ENCODE results near the gene ERO1B.
"Not testable (repeated sequence)": the region's sequence is repeated elsewhere in the genome, so short reads cannot be mapped to it uniquely, and the experiment has no call there.

Gene ERO1B, protein sequence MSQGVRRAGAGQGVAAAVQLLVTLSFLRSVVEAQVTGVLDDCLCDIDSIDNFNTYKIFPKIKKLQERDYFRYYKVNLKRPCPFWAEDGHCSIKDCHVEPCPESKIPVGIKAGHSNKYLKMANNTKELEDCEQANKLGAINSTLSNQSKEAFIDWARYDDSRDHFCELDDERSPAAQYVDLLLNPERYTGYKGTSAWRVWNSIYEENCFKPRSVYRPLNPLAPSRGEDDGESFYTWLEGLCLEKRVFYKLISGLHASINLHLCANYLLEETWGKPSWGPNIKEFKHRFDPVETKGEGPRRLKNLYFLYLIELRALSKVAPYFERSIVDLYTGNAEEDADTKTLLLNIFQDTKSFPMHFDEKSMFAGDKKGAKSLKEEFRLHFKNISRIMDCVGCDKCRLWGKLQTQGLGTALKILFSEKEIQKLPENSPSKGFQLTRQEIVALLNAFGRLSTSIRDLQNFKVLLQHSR

DNA sequence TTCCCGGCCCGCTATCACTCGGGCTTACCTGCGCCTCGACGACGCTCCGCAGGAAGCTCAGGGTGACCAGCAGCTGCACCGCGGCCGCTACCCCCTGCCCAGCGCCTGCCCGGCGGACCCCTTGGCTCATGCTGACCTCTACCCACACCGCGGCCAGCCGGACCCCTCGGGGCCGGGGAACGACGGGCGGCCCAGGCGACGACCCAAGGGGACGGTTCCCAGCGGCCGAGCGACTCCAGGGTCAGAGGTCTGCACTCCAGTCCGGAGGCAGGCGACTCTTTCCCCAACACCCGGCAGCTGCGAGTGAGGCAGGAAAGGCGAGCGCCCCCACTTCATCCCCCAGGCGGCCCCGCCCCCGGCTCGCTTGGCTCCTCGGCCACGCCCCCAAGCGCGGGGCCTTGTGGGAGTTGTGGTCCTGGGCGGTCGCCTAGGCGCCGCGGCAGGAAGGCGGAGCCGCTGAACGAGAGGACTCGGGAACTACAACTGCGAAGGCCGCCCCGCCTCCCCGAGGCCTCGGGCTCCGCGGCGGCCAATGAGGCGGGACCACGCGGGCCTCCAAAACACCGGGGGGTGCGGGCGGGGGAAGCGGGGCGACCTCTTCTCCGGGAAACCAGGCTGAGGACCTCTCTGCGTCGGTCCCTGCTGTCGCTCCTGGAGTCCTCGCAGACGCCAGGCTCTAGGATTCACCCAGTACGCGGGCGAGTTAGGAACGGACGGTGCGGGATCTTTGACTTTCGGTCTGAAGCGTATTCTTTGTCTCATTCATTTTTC, at the start of gene ERO1B:
Gene ERO1B (minus strand): TSS at position 305 of the 771 bp plus-strand sequence. CDS start 175 bp downstream, at position 130.
- Mint-ChIP-seq H3K4me1 (ENCODE audit: low read depth) (peaks cover 26% of the 10 kb centered on the region), H3K4me3 (peak within 1 kb of the TSS; percentile 85), H3K9me3 (no peaks in the 10 kb centered on the region)

DNA sequence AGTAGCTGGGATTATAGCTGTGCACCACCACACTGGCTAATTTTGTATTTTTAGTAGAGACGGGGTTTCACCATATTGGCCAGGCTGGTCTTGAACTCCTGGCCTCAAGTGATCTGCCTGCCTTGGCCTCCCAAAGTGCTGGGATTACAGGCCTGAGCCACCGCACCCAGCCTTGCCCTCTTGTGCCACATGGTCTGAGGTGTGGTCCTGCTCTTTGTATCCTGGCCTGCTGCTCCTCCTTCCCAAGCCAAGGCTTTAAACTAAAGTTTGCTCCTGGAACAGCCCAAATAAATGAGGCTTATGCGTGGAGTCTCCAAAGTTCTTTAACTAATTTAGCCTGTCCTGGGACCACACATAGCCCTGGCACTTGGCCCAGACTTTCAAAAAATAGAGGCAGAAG, 49.7 kb upstream of the ERO1B start:
- not testable (repeated sequence) for H3K36me3 Mint-ChIP-seq (ENCODE audit: low read depth); H3K4me3 Mint-ChIP-seq; H3K9me3 Mint-ChIP-seq

More for the DNA sequence above, at the start of gene ERO1B:
- peak; percentile 98 for DNase-seq (ENCODE audit: low spot score)
- Mint-ChIP-seq H3K27ac (peak within 1 kb of the TSS; percentile 69), H3K27me3 (ENCODE audit: low read depth) (peaks cover 12% of the 10 kb centered on the region), H3K36me3 (ENCODE audit: low read depth) (no peaks in the 10 kb centered on the region)

DNA sequence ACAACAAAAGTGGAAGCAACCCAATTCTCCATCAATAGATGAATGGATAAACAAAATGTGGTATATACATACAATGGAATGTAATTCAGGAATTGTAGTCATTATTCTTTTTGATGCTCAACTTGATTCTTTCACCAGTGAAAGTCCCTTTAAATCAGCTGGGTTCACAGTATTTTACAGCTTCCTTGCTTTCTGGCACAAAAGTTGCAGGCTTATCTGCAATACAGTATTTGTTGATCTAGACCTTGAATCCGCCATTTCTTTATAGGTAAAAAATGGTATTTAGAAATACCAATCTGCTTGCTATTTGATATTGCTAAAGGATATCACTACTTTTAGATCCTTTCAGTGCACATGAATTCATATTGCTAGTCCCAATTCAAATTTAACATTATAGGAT, 44.7 kb upstream of the ERO1B start:
- H3K4me3 Mint-ChIP-seq = no peak overlapping the region
- DNase-seq (ENCODE audit: low spot score) = no peak
- H3K9me3 Mint-ChIP-seq = peaks cover 20% of the 10 kb centered on the region
- H3K36me3 Mint-ChIP-seq (ENCODE audit: low read depth) = peaks cover 1% of the 10 kb centered on the region
- no peak overlapping the region for H3K27ac Mint-ChIP-seq
- H3K4me1 Mint-ChIP-seq (ENCODE audit: low read depth) = no peaks in the 10 kb centered on the region
- peaks cover 3% of the 10 kb centered on the region for H3K27me3 Mint-ChIP-seq (ENCODE audit: low read depth)

More for the DNA sequence above, 49.7 kb upstream of the ERO1B start:
- H3K4me1 Mint-ChIP-seq (ENCODE audit: low read depth); DNase-seq (ENCODE audit: low spot score); H3K27me3 Mint-ChIP-seq (ENCODE audit: low read depth); H3K27ac Mint-ChIP-seq: not testable (repeated sequence)

DNA sequence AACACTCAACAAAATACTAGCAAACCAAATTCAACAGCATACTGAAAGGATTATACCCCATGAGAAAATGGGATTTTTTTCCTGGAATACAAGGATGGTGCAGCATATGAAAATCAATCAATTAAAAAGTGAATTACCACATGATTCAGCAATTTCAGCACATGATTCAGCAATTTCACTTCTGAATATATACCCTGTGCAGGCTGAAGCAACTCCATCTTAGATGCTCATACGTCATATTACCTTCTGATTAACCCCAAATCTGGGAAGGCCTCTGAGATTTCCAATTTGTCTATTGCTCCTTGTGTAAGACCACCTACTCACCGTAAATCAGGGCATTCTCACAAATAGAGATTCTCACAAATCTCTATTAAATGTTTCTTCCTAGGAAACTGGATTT, 43.8 kb upstream of the ERO1B start:
- Mint-ChIP-seq H3K4me3 (no peak overlapping the region), H3K4me1 (ENCODE audit: low read depth) (no peaks in the 10 kb centered on the region), H3K36me3 (ENCODE audit: low read depth) (peaks cover 1% of the 10 kb centered on the region), H3K27ac (no peak overlapping the region), H3K9me3 (peaks cover 23% of the 10 kb centered on the region), H3K27me3 (ENCODE audit: low read depth) (peaks cover 3% of the 10 kb centered on the region)
- DNase-seq (ENCODE audit: low spot score) = no peak

DNA sequence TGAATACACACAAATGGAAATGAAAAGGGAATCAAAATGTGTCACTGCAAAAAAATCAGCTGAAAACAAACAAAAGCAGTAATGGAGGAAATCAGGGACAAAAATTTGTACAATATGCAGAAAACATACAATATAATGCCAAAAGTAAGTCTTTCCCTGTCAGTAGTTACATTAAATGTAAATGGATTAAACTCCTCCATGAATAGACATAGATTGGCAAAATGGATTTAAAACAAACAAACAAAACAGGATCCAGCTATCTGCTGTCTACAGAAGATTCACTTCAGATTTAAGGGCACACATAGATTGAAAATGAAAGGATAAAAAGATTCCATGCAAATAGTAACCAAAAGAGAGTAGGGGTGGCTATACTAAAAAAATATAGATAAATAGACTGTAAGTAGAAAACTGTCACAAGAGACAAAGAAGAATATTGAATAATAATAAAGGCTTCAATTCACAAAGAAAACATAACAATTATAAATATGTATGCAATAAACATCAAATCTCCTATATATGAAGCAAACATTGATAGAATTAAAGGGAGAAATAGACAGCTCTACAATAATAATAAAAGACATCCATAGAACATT, 42.2 kb upstream of the ERO1B start:
- H3K4me1 Mint-ChIP-seq (ENCODE audit: low read depth) = no peaks in the 10 kb centered on the region
- no peak overlapping the region for H3K27ac Mint-ChIP-seq
- H3K4me3 Mint-ChIP-seq = no peak overlapping the region
- H3K27me3 Mint-ChIP-seq (ENCODE audit: low read depth) = peaks cover 3% of the 10 kb centered on the region
- no peak for DNase-seq (ENCODE audit: low spot score)
- H3K9me3 Mint-ChIP-seq = peaks cover 23% of the 10 kb centered on the region
- H3K36me3 Mint-ChIP-seq (ENCODE audit: low read depth) = peaks cover 1% of the 10 kb centered on the region

DNA sequence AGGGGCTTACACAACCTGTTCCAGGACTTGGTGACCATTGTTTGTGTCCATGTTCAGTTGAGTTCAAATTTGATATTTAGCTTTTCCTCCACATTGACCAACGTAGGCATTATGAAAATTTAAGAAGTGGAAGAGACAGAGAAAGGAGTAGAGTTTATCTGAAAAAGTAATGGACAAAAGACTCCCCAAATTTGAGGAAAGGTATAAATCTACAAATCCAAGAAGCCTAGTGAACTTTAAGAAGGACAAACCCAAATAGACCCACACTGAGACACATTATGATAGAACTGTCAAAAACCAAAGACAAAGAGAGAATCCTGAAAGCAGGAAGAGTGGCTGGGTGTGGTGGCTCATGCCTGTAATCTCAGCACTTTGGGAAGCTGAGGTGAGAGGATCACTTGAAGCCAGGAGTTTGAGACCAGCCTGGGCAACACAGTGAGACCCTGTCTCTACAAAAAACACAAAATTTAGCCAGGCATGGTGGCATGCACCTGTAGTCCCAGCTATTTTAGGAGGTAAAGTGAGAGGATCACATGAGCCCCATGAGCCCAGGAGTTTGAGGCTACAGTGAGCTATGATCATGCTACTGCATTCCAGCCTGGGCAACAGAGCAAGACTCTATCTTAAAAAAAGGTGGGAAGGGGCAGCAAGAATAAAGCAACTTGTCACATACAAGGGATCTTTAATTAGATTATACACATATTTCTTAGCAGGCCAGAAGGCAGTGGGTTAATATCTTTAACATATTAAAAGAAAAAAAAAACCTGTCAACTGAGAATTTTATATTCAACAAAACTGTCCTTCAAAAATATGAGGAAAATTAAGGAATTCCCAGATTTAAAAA, 41.0 kb upstream of the ERO1B start:
- no peak for DNase-seq (ENCODE audit: low spot score)
- Mint-ChIP-seq H3K27me3 (ENCODE audit: low read depth) (no peaks in the 10 kb centered on the region), H3K27ac (no peak overlapping the region), H3K36me3 (ENCODE audit: low read depth) (peaks cover 1% of the 10 kb centered on the region), H3K9me3 (peaks cover 23% of the 10 kb centered on the region), H3K4me1 (ENCODE audit: low read depth) (no peaks in the 10 kb centered on the region), H3K4me3 (no peak overlapping the region)

DNA sequence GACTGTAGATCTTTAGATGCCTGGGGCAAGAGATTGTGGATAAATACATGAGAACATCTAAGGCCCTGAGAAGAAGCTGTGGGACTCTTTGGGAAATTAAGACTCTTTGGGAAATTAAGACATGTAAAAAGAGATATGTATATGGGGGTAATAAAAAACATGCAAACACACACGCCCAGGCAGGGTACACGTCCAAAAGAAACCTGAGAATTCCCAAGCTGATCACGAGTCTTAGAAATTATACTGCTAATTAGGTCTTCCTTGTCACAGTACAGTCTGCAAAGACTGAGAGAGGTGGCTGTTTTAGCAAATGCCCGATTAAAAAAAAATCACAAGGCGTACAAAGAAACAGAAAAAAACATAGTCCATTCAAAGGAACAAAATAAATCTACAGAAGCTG, 39.3 kb upstream of the ERO1B start:
- no peak for DNase-seq (ENCODE audit: low spot score)
- no peaks in the 10 kb centered on the region for H3K4me1 Mint-ChIP-seq (ENCODE audit: low read depth)
- no peak overlapping the region for H3K4me3 Mint-ChIP-seq
- peaks cover 23% of the 10 kb centered on the region for H3K9me3 Mint-ChIP-seq
- no peaks in the 10 kb centered on the region for H3K27me3 Mint-ChIP-seq (ENCODE audit: low read depth)
- peaks cover 1% of the 10 kb centered on the region for H3K36me3 Mint-ChIP-seq (ENCODE audit: low read depth)
- H3K27ac Mint-ChIP-seq = no peak overlapping the region

DNA sequence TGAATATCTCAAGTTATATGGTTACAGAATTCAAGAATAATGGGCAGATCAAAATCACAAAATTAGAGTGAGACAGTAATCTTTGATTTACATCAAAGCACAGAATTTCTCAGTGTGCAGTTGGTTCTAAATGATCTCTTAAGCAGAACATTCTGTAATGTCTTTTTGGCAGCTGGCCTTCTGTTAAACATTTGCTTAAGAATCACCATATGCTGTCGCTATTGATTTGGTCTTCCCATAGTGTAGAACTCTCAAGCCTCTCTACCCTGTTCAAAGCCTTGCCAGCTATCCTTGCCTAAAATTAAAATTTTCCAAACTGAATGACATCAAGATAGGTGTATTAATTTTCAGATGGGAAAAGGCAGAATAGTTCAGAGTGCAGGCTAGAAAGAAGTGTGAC, 38.9 kb upstream of the ERO1B start:
- Mint-ChIP-seq H3K27ac (no peak overlapping the region), H3K36me3 (ENCODE audit: low read depth) (peaks cover 1% of the 10 kb centered on the region), H3K4me3 (no peak overlapping the region), H3K27me3 (ENCODE audit: low read depth) (no peaks in the 10 kb centered on the region), H3K4me1 (ENCODE audit: low read depth) (no peaks in the 10 kb centered on the region), H3K9me3 (peaks cover 23% of the 10 kb centered on the region)
- DNase-seq (ENCODE audit: low spot score) = no peak

DNA sequence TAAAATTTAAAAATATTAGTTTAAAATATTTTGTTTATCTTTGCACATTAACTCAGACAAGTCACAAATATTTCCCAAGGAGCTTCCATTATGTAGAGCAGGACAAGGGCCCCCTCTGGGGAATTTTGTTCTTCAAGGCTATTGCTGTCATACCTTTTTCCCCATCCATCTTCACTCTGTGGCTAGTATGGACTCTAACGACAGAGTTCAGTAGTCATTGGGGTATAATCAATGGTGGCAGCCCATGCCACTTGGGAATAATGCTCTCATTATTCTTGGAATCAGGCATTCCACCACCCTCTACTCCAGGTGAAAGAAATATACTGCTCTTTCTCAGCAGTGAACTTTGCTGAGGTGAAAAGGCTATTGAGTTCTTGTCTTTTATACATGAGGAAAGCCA, 38.5 kb upstream of the ERO1B start:
- H3K36me3 Mint-ChIP-seq (ENCODE audit: low read depth) = peaks cover 1% of the 10 kb centered on the region
- no peak overlapping the region for H3K27ac Mint-ChIP-seq
- no peak for DNase-seq (ENCODE audit: low spot score)
- no peaks in the 10 kb centered on the region for H3K27me3 Mint-ChIP-seq (ENCODE audit: low read depth)
- peaks cover 23% of the 10 kb centered on the region for H3K9me3 Mint-ChIP-seq
- H3K4me3 Mint-ChIP-seq = no peak overlapping the region
- no peaks in the 10 kb centered on the region for H3K4me1 Mint-ChIP-seq (ENCODE audit: low read depth)

DNA sequence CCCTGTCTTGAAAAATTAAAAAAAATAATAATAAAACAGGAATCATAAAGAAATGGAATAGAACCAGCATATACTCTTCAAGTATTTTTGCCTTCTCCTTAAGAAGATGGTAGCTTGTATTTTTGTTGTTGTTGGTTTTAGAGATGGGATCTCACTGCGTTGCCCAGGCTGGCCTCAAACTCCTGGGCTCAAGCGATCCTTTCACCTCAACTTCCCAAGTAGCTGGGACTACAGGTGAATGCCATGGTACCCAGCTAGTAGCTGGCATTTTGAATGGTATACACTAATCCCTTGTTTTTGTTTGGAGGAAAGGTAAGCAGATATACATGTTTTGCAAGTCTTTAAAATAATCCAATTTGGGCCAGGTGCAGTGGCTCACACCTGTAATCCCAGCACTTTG, 34.7 kb upstream of the ERO1B start:
- Mint-ChIP-seq H3K27me3 (ENCODE audit: low read depth) (no peaks in the 10 kb centered on the region), H3K9me3 (peaks cover 3% of the 10 kb centered on the region), H3K36me3 (ENCODE audit: low read depth) (no peaks in the 10 kb centered on the region), H3K4me1 (ENCODE audit: low read depth) (no peaks in the 10 kb centered on the region), H3K27ac (no peak overlapping the region), H3K4me3 (no peak overlapping the region)
- no peak for DNase-seq (ENCODE audit: low spot score)

DNA sequence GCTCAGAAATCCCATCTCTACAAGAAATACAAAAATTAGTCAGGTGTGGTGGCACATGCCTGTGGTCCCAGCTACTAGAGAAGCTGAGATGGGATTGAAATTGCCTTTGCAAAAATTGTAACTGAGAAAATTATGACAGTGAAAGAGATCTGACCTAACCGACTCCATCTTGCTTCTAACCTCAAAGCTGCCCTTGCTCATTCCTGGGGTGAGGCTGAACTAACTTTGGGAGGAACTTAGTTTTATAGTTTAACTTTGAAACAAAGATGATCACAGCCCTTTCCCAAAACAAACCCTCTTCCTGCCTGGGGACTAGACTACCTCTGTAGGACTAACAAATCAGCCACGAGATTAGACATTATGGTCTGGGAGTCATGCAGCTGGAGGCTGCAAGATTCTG, 33.8 kb upstream of the ERO1B start:
- Mint-ChIP-seq H3K4me3 (no peak overlapping the region), H3K4me1 (ENCODE audit: low read depth) (no peaks in the 10 kb centered on the region), H3K27me3 (ENCODE audit: low read depth) (no peaks in the 10 kb centered on the region), H3K9me3 (no peaks in the 10 kb centered on the region), H3K36me3 (ENCODE audit: low read depth) (no peaks in the 10 kb centered on the region), H3K27ac (no peak overlapping the region)
- DNase-seq (ENCODE audit: low spot score) = no peak

DNA sequence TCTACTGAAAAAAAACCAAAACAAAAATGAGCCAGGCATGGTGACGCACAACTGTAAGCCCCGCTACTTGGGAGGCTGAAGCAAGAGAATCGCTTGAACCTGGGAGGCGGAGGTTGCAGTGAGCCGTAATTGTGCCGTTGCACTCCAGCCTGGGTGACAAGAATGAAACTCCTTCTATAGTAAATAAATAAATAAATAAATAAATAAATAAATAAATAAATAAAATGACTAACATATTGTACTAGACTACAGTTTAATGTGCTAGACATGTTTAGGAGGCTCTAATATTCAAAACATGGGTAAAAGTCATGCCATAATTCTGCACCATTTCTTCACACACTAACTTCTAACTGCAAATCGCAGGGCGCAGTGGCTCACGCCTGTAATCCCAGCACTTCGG, 33.3 kb upstream of the ERO1B start:
- Mint-ChIP-seq H3K27me3 (ENCODE audit: low read depth) (no peaks in the 10 kb centered on the region), H3K4me3 (no peak overlapping the region), H3K9me3 (no peaks in the 10 kb centered on the region), H3K27ac (no peak overlapping the region), H3K4me1 (ENCODE audit: low read depth) (no peaks in the 10 kb centered on the region), H3K36me3 (ENCODE audit: low read depth) (no peaks in the 10 kb centered on the region)
- DNase-seq (ENCODE audit: low spot score) = no peak

DNA sequence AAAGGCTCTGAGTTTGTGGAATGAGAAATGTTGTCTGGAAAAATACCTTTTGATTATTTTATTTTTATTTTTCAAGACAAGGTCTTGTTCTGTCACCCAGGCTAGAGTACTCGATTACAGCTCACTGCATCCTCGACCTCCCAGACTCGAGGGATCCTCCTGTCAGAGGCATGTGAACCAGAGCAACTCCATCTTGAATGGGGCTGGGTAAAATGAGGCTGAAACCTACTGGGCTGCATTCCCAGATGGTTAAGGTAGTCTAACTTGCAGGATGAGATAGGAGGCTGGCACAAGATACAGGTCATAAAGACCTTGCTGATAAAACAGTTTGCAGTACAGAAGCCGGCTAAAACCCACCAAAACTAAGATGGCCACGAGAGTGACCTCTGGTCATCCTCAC, 32.3 kb upstream of the ERO1B start:
- not testable (repeated sequence) for H3K36me3 Mint-ChIP-seq (ENCODE audit: low read depth); DNase-seq (ENCODE audit: low spot score); H3K4me1 Mint-ChIP-seq (ENCODE audit: low read depth); H3K9me3 Mint-ChIP-seq; H3K27me3 Mint-ChIP-seq (ENCODE audit: low read depth); H3K27ac Mint-ChIP-seq; H3K4me3 Mint-ChIP-seq
